HepG2 (cell line): ENCODE measurements around the gene KBTBD2. TPM values are rescaled to one million over a fixed set of nuclear protein-coding genes. Genes with fewer than 3 reads are reported as not detected.

Experiments used
- ELK4 ChIP-seq: sonication (generic); formaldehyde crosslinking; IDR thresholded peaks from 2 replicates; pipeline ENCODE4 v1.9.0; 2021; ENCODE audit warnings: missing genetic modification reagents, borderline replicate concordance
- ETV5 ChIP-seq: IDR thresholded peaks from 2 replicates; pipeline ENCODE4 v1.6.1; 2018; ENCODE audit warnings: missing biosample characterization, missing genetic modification reagents, inconsistent platforms, borderline replicate concordance
- FOXO4 ChIP-seq: sonication (generic); formaldehyde crosslinking; conservative IDR thresholded peaks from 2 replicates; pipeline ENCODE4 v1.8.1; 2023; ENCODE audit warnings: missing genetic modification reagents
- GRHL1 ChIP-seq: sonication (generic); formaldehyde crosslinking; conservative IDR thresholded peaks from 2 replicates; pipeline ENCODE4 v1.8.0; 2022; ENCODE audit warnings: missing genetic modification reagents
- HMG20B ChIP-seq: conservative IDR thresholded peaks from 2 replicates; pipeline ENCODE4 v1.6.1; 2016; ENCODE audit warnings: missing genetic modification reagents, missing compliant biosample characterization
- HMGXB4 ChIP-seq, 2 experiments: sonication (generic) in 1 of 2; formaldehyde crosslinking in 1 of 2; IDR thresholded peaks; 2 replicates each; pipeline versions ENCODE4 v1.4.0 to v1.6.1; 2018 to 2020; ENCODE audit warnings: missing genetic modification reagents in 2 of 2, borderline replicate concordance in 1 of 2, low read depth in 1 of 2, mild to moderate bottlenecking in 1 of 2, missing biosample characterization in 1 of 2
- HOXD1 ChIP-seq: sonication (generic); formaldehyde crosslinking; IDR thresholded peaks from 2 replicates; pipeline ENCODE4 v1.5.0; 2020; ENCODE audit warnings: missing genetic modification reagents
- KDM6A ChIP-seq: IDR thresholded peaks from 2 replicates; pipeline ENCODE4 v1.6.1; 2016; ENCODE audit warnings: low read depth
- NFE2L1 ChIP-seq: sonication (generic); formaldehyde crosslinking; IDR thresholded peaks from 2 replicates; pipeline ENCODE4 v1.4.0; 2020; ENCODE audit warnings: missing genetic modification reagents, mild to moderate bottlenecking, borderline replicate concordance
- NONO ChIP-seq, 2 experiments: fragments of 450-650 bp in 1 of 2; sonication (generic) in 1 of 2; formaldehyde crosslinking in 1 of 2; IDR thresholded peaks in 1 of 2; conservative IDR thresholded peaks in 1 of 2; 2 replicates each; pipeline versions ENCODE4 v1.6.1 to v1.8.0; 2017 to 2022; ENCODE audit warnings: mild to moderate bottlenecking in 1 of 2, missing genetic modification reagents in 1 of 2, moderate library complexity in 1 of 2
- POGZ ChIP-seq: sonication (generic); formaldehyde crosslinking; IDR thresholded peaks from 2 replicates; pipeline ENCODE4 v1.4.0; 2020; ENCODE audit warnings: mild to moderate bottlenecking, missing genetic modification reagents
- RELA ChIP-seq: sonication (generic); formaldehyde crosslinking; IDR thresholded peaks from 2 replicates; pipeline ENCODE4 v1.4.0; 2020; ENCODE audit warnings: missing genetic modification reagents
- SIX4 ChIP-seq: sonication (generic); formaldehyde crosslinking; IDR thresholded peaks from 2 replicates; pipeline ENCODE4 v1.4.0; 2020; ENCODE audit warnings: missing genetic modification reagents
- TRIM24 ChIP-seq: sonication (generic); formaldehyde crosslinking; IDR thresholded peaks from 2 replicates; pipeline ENCODE4 v1.8.0; 2022; ENCODE audit warnings: mild to moderate bottlenecking, missing genetic modification reagents
- ZFP41 ChIP-seq: sonication (generic); formaldehyde crosslinking; IDR thresholded peaks from 2 replicates; pipeline ENCODE4 v1.4.0; 2020; ENCODE audit warnings: mild to moderate bottlenecking, missing genetic modification reagents, borderline replicate concordance
- ZFP91 ChIP-seq: sonication (generic); formaldehyde crosslinking; IDR thresholded peaks from 2 replicates; pipeline ENCODE4 v1.9.0; 2022; ENCODE audit warnings: missing genetic modification reagents, mild to moderate bottlenecking, borderline replicate concordance
- ZNF180 ChIP-seq: sonication (generic); formaldehyde crosslinking; IDR thresholded peaks from 2 replicates; pipeline ENCODE4 v1.4.0; 2020; ENCODE audit warnings: low read depth, missing genetic modification reagents, borderline replicate concordance
- ZNF33A ChIP-seq: sonication (generic); formaldehyde crosslinking; IDR thresholded peaks from 2 replicates; pipeline ENCODE4 v1.5.1; 2020; ENCODE audit warnings: missing genetic modification reagents, mild to moderate bottlenecking, moderate library complexity, borderline replicate concordance
- ZNF691 ChIP-seq: sonication (generic); formaldehyde crosslinking; IDR thresholded peaks from 2 replicates; pipeline ENCODE4 v1.4.0; 2020; ENCODE audit warnings: missing genetic modification reagents, low read depth, mild to moderate bottlenecking, borderline replicate concordance
- polyA plus RNA-seq, 8 experiments: library from polyadenylated mRNA; depleted of rRNA in 3 of 8; stranded (reverse) in 7 of 8; unstranded in 1 of 8; fragments of >200 nt; fragmentation: Illumina TruSeq in 4 of 8; extraction: Trizol in 4 of 8; gene quantifications; 2 replicates each; pipeline versions ENCODE4 v1.2.1 to v1.2.3, GENCODE V29; 2011 to 2016; ENCODE audit warnings: low read depth in 4 of 8, missing spikeins in 1 of 8, mixed read lengths in 1 of 8; ENCODE audit not compliant: insufficient read depth in 1 of 8
- total RNA-seq, 5 experiments: library from RNA; depleted of rRNA; stranded (reverse); fragments of >200 nt; fragmentation: Illumina TruSeq; extraction: Trizol; gene quantifications; 2 replicates each; pipeline ENCODE4 v1.2.3, GENCODE V29; 2016; ENCODE audit warnings: low read depth in 1 of 5

Gene KBTBD2
- total and polyA plus RNA-seq, 2 of the 13 experiments (the other 11 are each of a cell fraction or from before 2014, with no cell fraction given), result 24.0 to 25.2 TPM

GRCh38 chr7:32891800-32892520 is 400 bp upstream of the KBTBD2 start (continued):
- TF ChIP-seq NFE2L1, result no peak
- TF ChIP-seq HMG20B (CRISPR knock-in tag), result no peak
- TF ChIP-seq FOXO4 (CRISPR knock-in tag), result no peak
- TF ChIP-seq ZNF180 (CRISPR knock-in tag), result no peak
- TF ChIP-seq ZFP91 (CRISPR knock-in tag), result peak; percentile 66; the same call in 1 of the 2 replicates
- TF ChIP-seq ETV5 (CRISPR knock-in tag), result peak; percentile 87
- TF ChIP-seq ZNF33A (CRISPR knock-in tag), result 0 out of 2 replicates have a peak, but pooled peaks have one; percentile 28
- TF ChIP-seq ZNF691 (CRISPR knock-in tag), result no peak
- TF ChIP-seq TRIM24, result no peak
- no peak for TF ChIP-seq GRHL1
- peak in 1 of 2 experiments; percentile 79; a peak in 3 of 4 replicates for TF ChIP-seq HMGXB4 (CRISPR knock-in tag; IDR thresholded peaks at IDR 0.05; ENCODE audit: borderline replicate concordance in 1 of 2, low read depth in 1 of 2)
- no peak for TF ChIP-seq HOXD1 (CRISPR knock-in tag)
- no peak for TF ChIP-seq ZFP41 (CRISPR knock-in tag)
- no peak for TF ChIP-seq RELA
- no peak for TF ChIP-seq NONO (IDR thresholded peaks at IDR 0.05)
- no peak; the same call in 1 of the 2 replicates for TF ChIP-seq NONO (CRISPR knock-in tag; conservative IDR thresholded peaks at IDR 0.05)
- no peak for TF ChIP-seq ELK4
- no peak for TF ChIP-seq KDM6A (CRISPR knock-in tag)
- no peak for TF ChIP-seq SIX4
- TF ChIP-seq POGZ (CRISPR knock-in tag), result peak; percentile 80
